ENCODE results near the gene SNX30.

DNA sequence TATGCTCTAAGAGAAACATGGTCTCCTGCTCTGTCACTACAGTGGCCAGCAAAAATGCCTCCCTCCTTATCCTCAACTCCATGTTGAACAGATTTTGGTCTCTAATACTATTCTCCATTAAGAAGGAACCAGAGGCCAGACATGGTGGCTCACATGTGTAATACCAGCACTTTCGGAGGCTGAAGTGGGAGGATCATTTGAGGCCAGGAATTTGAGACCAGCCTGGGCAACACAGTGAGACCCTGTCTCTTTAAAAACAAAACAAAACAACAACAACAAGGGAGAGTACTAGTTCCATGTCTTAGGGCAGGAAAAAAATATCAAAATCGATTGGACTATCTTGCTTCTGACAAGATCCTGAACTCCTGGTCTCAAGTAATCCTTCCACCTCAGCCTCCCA is 47.3 kb upstream of the SNX30 start:
- TF ChIP-seq RAD21 (IDR thresholded peaks at IDR 0.05; ENCODE audit: low read length), result no peak
- TF ChIP-seq, protein P1, sequence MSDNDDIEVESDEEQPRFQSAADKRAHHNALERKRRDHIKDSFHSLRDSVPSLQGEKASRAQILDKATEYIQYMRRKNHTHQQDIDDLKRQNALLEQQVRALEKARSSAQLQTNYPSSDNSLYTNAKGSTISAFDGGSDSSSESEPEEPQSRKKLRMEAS (IDR thresholded peaks at IDR 0.05; ENCODE audit: low read depth), result no peak
- TF ChIP-seq, protein P2, sequence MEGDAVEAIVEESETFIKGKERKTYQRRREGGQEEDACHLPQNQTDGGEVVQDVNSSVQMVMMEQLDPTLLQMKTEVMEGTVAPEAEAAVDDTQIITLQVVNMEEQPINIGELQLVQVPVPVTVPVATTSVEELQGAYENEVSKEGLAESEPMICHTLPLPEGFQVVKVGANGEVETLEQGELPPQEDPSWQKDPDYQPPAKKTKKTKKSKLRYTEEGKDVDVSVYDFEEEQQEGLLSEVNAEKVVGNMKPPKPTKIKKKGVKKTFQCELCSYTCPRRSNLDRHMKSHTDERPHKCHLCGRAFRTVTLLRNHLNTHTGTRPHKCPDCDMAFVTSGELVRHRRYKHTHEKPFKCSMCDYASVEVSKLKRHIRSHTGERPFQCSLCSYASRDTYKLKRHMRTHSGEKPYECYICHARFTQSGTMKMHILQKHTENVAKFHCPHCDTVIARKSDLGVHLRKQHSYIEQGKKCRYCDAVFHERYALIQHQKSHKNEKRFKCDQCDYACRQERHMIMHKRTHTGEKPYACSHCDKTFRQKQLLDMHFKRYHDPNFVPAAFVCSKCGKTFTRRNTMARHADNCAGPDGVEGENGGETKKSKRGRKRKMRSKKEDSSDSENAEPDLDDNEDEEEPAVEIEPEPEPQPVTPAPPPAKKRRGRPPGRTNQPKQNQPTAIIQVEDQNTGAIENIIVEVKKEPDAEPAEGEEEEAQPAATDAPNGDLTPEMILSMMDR (IDR thresholded peaks at IDR 0.05), result no peak
- no peak for TF ChIP-seq GABPA (IDR thresholded peaks at IDR 0.05; ENCODE audit: low read depth)
- no peak for TF ChIP-seq NRF1 (IDR thresholded peaks at IDR 0.05; ENCODE audit: low read depth, low read length)
- TF ChIP-seq TAF1 (IDR thresholded peaks at IDR 0.05; ENCODE audit: borderline replicate concordance, low read depth, low read length), result no peak
- TF ChIP-seq POLR2AphosphoS5 (IDR thresholded peaks at IDR 0.05; ENCODE audit: low read depth, low read length), result no peak

Measured in SK-N-SH (cell line).